Measurements from ENCODE around the gene ABCA12. TPM values are rescaled to one million over a fixed set of nuclear protein-coding genes. Genes with fewer than 3 reads are reported as not detected.

The ABCA12 gene
- polyA plus RNA-seq, 1 experiment = 0.04 TPM

DNA sequence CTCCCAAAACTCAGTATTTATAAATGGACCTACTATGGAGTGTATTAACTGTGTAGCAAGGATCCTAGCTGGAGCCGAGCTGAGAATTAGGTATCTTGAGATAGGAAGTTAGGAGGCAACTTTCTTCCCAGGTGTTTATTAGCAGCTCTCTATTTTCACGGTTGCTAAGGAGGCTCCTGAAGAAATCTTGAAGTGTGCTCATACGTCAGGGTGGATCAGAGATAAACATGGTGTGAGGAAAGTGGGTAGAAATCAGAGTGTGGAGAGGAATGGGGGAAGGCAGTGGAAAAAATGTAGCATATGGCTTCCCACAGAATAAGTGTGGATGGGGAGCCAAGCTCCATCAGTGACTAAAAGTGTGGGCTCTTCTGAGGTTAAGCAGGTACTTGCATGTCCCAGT, 104.3 kb downstream of the ABCA12 start:
- TF ChIP-seq, protein P1, sequence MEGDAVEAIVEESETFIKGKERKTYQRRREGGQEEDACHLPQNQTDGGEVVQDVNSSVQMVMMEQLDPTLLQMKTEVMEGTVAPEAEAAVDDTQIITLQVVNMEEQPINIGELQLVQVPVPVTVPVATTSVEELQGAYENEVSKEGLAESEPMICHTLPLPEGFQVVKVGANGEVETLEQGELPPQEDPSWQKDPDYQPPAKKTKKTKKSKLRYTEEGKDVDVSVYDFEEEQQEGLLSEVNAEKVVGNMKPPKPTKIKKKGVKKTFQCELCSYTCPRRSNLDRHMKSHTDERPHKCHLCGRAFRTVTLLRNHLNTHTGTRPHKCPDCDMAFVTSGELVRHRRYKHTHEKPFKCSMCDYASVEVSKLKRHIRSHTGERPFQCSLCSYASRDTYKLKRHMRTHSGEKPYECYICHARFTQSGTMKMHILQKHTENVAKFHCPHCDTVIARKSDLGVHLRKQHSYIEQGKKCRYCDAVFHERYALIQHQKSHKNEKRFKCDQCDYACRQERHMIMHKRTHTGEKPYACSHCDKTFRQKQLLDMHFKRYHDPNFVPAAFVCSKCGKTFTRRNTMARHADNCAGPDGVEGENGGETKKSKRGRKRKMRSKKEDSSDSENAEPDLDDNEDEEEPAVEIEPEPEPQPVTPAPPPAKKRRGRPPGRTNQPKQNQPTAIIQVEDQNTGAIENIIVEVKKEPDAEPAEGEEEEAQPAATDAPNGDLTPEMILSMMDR (IDR thresholded peaks at IDR 0.05; ENCODE audit: low read depth, low read length) = no peak
- no peaks in the 10 kb centered on the region for H3K27me3 ChIP-seq (ENCODE audit: control insufficient read depth, insufficient read depth, low read length)
- H3K9me3 ChIP-seq (ENCODE audit: control insufficient read depth, insufficient read depth, low read length) = no peaks in the 10 kb centered on the region
- ChIA-PET POLR2A (no interaction called here), CTCF (no interaction called here)
- no peak for DNase-seq (ENCODE audit: low read depth, low spot score)
- H3K27ac ChIP-seq (ENCODE audit: low read depth, low read length) = no peak overlapping the region
- H3K4me3 ChIP-seq (ENCODE audit: low read depth, low read length) = no peak overlapping the region

DNA sequence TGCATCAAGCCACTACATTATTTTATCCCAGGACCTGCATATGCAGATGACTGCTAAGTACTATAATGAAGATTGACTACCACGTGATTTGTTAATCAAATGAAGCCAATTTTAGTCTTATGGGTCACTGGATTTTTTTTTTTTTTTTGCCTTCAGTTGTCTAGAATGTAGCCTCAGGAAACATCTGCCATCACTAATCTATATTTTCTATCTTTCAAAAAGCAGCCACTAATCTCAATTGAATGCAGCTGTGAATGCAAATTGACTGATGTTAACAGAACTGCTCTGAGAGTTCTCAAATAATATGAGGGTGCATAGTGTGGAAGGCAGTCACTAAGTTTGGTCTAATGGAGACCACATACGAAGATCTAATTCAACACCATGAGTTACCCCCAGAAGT, 106.3 kb downstream of the ABCA12 start:
- DNase-seq (ENCODE audit: low read depth, low spot score) = no peak
- no peaks in the 10 kb centered on the region for H3K27me3 ChIP-seq (ENCODE audit: control insufficient read depth, insufficient read depth, low read length)
- no peak overlapping the region for H3K27ac ChIP-seq (ENCODE audit: low read depth, low read length)
- TF ChIP-seq, protein P1 (IDR thresholded peaks at IDR 0.05; ENCODE audit: low read depth, low read length) = no peak
- no peaks in the 10 kb centered on the region for H3K9me3 ChIP-seq (ENCODE audit: control insufficient read depth, insufficient read depth, low read length)
- H3K4me3 ChIP-seq (ENCODE audit: low read depth, low read length) = no peak overlapping the region
- ChIA-PET POLR2A (no interaction called here), CTCF (no interaction called here)

DNA sequence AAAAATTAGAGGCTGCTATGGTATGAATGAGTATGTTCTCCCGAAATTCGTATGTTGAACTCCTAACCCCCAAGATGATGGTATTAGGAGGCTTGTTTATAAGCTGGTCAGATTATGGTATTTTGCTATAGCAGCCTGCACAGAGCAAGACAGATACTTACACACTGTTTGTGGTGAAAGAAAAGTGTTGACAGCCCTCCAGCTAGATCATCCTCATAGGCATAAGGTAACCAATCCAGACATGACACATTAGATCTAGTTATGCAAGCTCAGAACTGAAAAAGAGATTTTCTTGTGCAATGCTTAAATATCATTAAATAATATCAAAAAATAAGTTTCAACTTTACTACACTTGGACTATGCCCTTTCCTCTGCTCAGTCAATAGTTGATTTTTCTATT, 107.1 kb downstream of the ABCA12 start:
- TF ChIP-seq, protein P1 (IDR thresholded peaks at IDR 0.05; ENCODE audit: low read depth, low read length) = no peak
- Histone ChIP-seq H3K27me3 (ENCODE audit: control insufficient read depth, insufficient read depth, low read length) (no peaks in the 10 kb centered on the region), H3K27ac (ENCODE audit: low read depth, low read length) (no peak overlapping the region), H3K9me3 (ENCODE audit: control insufficient read depth, insufficient read depth, low read length) (no peaks in the 10 kb centered on the region), H3K4me3 (ENCODE audit: low read depth, low read length) (no peak overlapping the region)
- no peak for DNase-seq (ENCODE audit: low read depth, low spot score)
- ChIA-PET CTCF (no interaction called here), POLR2A (no interaction called here)

- Histone ChIP-seq H3K27ac (ENCODE audit: low read depth, low read length) (no peak overlapping the region), H3K9me3 (ENCODE audit: control insufficient read depth, insufficient read depth, low read length) (no peaks in the 10 kb centered on the region), H3K27me3 (ENCODE audit: control insufficient read depth, insufficient read depth, low read length) (no peaks in the 10 kb centered on the region), H3K4me3 (ENCODE audit: low read depth, low read length) (no peak overlapping the region)
- DNase-seq (ENCODE audit: low read depth, low spot score) = no peak
- TF ChIP-seq, protein P1 (IDR thresholded peaks at IDR 0.05; ENCODE audit: low read depth, low read length) = no peak
- CTCF ChIA-PET = no interaction called here
- POLR2A ChIA-PET = no interaction called here
Observed at GRCh38 chr2:215029936-215030335, 108.5 kb downstream of the ABCA12 start.

DNA sequence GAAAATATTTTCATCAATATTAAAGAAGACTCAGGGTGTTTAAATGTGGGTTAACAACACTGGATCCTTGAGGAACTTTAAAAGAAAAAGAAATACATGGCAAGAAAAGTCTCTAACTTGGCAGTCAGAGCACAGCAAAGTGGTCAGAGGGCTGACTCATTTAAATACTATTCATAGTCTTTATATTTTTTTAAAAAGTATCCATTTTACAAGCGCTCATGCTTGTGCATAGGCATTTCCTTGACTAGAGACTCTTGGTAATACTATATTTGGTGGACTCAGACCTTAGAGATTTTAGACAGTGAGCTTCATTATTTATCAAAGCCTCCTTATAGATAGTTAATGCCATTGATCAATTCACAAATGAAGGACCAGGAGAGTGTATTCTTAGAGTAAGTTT, 110.2 kb downstream of the ABCA12 start:
- Histone ChIP-seq H3K27me3 (ENCODE audit: control insufficient read depth, insufficient read depth, low read length) (no peaks in the 10 kb centered on the region), H3K27ac (ENCODE audit: low read depth, low read length) (no peak overlapping the region), H3K9me3 (ENCODE audit: control insufficient read depth, insufficient read depth, low read length) (no peaks in the 10 kb centered on the region), H3K4me3 (ENCODE audit: low read depth, low read length) (no peak overlapping the region)
- DNase-seq (ENCODE audit: low read depth, low spot score) = peak; percentile 7
- CTCF ChIA-PET = no interaction called here
- POLR2A ChIA-PET = no interaction called here
- TF ChIP-seq, protein P1 (IDR thresholded peaks at IDR 0.05; ENCODE audit: low read depth, low read length) = no peak
